GM20431 (cell line): ENCODE measurements around the gene FOLR1.

Experiments used
- in situ Hi-C: fragments of 300-500 bp; cut with MseI, MboI; formaldehyde crosslinking; loops from one replicate; pipeline ENCODE4 v1.15.0; 2020; ENCODE audit warnings: low sequenced_read_pairs; ENCODE audit not compliant: unreplicated experiment

The FOLR1 gene

DNA sequence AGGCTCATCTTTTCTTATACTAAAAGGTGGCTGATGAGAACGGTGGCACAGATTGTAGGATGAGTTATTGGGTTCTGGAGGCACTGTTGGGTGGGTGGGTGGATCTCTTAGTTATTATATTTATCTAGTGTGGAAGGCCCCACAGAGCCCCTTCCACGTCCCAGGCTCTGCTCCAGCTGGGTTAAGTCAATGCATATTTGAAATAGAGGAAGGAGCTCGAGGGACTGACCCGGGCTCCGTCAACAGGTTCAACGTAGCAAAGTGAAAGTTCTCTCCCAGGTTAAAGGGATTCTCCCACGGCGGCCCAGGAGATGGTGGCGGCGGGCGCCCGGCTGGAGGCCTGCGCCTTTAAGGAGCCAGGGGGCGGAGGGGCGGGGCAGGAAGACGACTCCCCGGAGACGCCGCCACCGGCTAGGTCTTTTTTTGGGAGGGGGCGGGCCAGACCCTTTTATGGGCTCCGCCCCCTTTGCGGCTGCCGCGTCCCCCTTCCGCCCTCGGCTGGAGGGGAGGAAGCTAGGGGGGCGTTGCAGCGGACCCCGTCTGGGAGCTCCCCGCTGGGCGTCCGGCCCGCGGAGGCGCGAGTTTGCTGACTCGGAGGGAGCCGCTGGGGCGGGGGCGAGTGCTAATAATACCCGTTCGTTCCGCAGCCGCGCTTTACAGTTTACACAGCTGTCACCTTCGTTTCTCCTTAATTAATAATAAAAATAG, 31.1 kb downstream of the FOLR1 start:
- in situ Hi-C loops: no loop called here

DNA sequence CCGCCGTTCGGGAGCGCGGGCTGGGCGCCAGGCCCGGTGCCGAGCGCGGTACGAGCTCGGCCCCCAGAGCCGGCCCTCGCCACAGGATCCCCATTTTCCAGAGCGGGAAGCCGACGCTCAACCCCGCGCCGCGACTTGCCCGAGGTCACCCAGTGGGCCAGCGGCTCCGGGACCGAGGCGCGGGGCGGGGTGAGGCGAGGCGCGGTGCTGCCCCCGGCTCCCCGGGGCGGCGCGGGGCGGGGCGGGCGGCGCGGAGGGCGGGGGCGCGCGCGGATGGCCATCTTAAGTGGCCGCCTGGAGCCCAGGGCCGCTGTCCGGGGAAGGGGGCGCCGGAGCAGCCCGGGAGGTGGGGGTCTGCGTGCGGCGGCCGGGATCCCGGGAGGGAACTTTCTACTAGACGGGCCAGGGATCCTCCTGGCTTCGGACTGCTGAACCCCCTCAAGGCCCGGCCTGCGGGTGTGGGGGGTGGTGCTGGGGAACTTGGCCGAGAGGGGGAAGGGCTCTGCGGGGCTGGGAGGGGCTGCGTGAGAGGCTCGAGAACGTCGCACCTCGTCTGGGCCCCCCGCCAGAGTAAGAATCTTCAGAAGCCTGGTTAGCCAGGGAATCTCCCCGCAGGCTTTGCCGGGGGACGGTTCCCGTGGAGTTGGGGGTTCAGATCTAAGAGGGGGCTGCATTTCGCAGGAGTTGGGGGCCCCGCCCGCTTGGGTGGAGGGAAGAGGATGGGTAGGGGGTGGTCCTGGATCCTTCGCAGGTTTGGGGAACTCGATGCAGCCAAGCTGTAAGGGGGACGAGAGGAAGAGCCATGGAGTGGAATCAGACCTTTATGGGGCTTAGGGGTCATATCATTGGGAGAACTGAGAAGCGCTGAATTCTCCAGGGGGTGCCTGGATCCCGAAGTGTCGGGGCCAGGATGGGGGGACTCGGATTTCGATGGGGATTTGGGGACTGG, 31.9 kb downstream of the FOLR1 start:
- in situ Hi-C loops: no loop called here

DNA sequence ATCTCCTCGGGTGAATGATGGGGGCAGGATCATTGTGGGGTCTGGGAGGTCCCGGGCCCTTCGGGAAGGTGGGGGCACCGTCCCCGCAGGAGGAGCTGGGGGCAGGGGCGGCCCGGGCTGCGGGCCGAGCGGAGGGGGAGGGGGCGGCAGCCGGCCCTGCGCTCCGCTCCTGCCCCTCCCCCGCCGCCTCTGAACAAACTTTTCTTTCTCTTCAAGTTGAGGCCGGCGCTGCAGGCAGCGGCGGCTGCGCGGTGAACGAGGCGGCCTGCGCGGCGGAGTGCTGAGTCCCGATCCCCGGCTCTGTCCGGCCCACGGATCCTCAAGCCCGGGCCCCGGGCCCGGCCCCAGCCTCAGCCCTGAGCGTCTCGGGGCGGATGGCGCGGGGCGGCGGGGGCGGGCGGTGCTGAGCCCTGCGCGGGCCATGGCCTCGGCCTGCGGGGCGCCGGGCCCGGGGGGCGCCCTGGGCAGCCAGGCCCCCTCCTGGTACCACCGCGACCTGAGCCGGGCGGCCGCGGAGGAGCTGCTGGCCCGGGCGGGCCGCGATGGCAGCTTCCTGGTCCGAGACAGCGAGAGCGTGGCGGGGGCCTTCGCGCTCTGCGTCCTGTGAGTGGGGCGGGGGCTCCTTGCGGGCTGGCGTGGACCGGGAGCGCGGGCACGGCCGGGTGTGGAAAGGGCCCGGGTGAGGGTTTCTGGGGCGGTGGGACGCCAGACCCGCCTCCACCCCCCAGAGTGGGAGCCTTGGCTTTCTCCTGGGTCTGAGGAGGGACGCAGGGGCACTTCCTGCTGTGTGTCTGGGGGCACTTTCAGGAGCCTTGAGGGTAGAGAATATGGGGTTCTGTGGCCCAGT, 32.8 kb downstream of the FOLR1 start, which contains the start of gene INPPL1:
Gene INPPL1, plus strand, starts transcription at position 204 of the 847 bp plus-strand sequence. Its CDS starts 218 bp downstream, at position 422.
- in situ Hi-C loops: no loop called here

GRCh38 chr11:72225411-72225951, 33.5 kb downstream of the FOLR1 start:
- in situ Hi-C loops: no loop called here

- in situ Hi-C loops: no loop called here
These were observed 34.8 kb downstream of the FOLR1 start for GRCh38 chr11:72226701-72227100.

- in situ Hi-C loops: no loop called here
These were observed 35.6 kb downstream of the FOLR1 start for GRCh38 chr11:72227316-72228228.

- in situ Hi-C loops: no loop called here
These were observed 36.4 kb downstream of the FOLR1 start for GRCh38 chr11:72228229-72228843.

GRCh38 chr11:72228844-72229231, 36.9 kb downstream of the FOLR1 start:
- in situ Hi-C loops: no loop called here

GRCh38 chr11:72229336-72229924, 37.5 kb downstream of the FOLR1 start:
- in situ Hi-C loops: no loop called here

DNA sequence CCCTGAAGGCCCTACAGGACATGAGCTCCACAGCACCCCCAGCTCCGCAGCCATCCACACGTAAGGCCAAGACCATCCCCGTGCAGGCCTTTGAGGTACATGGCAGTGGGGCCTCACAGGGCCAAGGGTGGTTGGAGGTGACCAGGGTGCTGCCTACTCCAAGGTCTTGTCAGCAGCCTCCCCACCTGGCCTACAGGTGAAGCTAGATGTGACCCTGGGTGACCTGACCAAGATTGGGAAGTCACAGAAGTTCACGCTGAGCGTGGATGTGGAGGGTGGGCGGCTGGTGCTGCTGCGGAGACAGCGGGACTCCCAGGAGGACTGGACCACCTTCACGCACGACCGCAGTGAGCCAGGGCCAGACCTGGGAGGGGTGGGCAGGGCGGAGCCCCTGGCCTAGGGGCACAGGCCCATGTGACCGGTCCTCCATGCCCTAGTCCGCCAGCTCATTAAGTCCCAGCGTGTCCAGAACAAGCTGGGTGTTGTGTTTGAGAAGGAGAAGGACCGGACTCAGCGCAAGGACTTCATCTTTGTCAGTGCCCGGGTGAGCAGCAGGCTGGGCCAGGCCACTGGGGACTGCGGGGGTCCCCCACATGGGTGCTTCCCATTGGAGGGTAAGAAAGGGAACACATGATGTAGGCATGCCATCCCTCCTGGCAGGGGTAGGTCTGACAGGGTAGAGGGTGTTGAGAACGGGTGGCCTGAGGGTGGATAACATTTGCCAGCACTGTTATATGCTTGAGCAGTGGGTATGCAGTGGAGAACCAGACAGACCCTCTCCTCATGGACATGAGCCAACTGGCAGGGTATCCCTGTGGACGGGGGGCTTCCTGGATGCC, 38.2 kb downstream of the FOLR1 start:
- in situ Hi-C loops: no loop called here

DNA sequence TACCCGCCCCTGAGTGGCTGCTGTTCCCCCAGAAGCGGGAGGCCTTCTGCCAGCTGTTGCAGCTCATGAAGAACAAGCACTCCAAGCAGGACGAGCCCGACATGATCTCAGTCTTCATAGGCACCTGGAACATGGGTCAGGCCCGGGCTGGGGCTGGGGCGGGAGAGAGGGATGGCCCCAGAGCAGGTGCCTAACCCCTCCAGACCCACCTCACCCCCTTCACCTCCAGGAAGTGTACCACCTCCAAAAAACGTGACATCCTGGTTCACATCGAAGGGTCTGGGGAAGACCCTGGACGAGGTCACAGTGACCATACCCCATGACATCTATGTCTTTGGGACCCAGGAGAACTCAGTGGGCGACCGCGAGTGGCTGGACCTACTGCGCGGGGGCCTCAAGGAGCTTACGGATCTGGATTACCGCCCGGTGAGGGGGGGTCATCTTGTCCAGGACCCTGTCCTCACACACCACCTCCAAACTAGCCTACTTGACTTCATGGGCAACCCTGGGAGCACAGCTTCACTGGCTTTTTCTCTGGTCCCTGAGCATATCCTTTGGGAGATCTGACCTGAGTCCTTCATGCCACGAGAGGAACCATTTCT, 38.9 kb downstream of the FOLR1 start:
- in situ Hi-C loops: no loop called here

DNA sequence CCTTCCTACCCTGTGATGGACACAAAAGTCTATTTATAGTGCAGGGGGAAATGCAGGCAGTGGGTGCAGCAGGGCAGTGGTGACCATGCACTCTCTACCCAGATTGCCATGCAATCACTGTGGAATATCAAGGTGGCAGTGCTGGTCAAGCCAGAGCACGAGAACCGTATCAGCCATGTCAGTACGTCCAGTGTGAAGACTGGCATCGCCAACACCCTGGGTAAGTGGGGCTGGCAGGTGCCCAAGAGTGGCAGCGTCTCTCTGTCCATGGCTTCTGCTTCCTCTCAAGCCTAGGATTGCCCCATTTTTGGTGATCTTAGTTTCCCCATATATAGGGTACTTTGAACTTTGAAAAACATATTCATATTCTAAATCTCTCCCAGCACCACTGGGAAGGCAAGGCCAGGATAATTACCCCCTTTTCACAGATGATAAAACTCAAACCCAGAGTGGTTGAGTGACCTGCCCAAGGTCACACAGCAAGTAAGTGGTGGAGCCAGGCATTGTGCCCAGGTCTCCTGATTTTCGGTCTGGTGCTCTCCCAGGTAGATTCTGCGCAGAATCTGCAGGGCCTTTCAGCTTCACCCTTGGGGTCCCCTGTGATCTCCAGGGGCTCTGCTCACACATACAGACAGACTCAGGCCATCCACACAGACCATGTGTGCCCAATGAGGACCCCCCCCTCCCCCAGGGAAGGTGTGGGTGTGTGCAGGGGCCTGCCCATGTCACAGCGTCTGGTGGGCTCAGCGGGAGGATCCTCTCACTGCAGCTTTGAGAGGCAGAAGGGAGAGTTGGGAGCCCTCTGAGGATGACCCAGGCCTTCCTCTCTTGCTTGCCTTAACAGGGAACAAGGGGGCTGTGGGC, 39.7 kb downstream of the FOLR1 start:
- in situ Hi-C loops: no loop called here

DNA sequence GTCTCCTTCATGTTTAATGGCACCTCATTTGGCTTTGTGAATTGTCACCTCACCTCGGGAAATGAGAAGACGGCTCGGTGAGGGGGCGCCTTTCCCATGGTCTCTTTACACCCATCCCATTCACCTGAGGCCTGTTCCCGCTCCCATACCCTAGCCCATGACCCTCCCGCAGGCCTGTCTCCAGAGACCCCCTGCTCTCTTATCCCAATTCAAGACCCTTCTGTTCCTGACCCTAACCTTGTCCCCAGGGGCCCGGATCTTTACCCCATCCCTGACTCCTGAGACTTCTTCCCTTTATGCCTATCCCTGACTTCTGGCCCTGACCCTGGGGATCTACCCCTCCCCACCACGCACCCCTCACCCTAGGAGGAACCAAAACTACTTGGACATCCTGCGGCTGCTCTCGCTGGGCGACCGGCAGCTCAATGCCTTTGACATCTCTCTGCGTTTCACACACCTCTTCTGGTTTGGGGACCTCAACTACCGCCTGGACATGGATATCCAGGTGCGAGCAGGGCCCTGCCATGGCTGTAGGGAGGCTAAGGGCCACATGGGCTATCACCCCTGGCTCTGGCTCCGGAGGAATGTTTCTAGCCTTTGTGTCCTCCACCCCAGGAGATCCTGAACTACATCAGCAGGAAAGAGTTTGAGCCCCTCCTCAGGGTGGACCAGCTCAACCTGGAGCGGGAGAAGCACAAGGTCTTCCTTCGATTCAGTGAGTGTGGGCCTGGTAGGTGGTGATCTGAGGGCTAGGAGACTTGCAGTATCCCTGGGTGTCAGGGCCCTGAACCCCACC, 40.5 kb downstream of the FOLR1 start:
- in situ Hi-C loops: no loop called here

GRCh38 chr11:72233056-72233772, 41.3 kb downstream of the FOLR1 start:
- in situ Hi-C loops: no loop called here
